ENCODE data around the gene PDLIM3.

DNA sequence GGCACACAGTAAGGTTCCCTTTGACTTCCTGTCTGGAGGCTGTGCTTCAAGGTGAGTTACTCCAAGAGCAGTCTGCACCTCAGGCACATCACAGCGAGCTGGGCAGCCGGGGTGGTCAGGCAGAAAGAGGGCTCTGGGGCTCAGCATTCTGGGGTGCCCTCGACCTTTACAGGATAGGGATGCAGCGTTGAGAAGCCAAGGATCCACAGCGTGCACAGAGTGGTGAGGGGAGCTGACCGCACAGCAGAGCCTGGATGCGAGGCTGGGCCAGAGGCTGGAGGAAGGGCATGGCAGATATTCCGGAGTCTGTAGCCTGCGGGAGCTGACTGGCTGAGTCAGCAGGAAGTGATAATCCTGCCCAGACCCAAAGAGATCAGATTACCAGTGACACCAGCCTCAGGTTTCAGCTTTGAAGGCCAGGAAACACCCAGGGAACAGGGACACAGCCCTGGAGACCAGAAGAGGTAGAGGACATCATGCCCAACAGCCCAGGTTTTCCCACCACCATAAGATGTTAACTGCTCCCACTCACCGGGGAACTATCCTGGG, 38.4 kb upstream of the PDLIM3 start:
- TF ChIP-seq, protein P1, sequence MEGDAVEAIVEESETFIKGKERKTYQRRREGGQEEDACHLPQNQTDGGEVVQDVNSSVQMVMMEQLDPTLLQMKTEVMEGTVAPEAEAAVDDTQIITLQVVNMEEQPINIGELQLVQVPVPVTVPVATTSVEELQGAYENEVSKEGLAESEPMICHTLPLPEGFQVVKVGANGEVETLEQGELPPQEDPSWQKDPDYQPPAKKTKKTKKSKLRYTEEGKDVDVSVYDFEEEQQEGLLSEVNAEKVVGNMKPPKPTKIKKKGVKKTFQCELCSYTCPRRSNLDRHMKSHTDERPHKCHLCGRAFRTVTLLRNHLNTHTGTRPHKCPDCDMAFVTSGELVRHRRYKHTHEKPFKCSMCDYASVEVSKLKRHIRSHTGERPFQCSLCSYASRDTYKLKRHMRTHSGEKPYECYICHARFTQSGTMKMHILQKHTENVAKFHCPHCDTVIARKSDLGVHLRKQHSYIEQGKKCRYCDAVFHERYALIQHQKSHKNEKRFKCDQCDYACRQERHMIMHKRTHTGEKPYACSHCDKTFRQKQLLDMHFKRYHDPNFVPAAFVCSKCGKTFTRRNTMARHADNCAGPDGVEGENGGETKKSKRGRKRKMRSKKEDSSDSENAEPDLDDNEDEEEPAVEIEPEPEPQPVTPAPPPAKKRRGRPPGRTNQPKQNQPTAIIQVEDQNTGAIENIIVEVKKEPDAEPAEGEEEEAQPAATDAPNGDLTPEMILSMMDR (conservative IDR thresholded peaks at IDR 0.05): no peak
- no peak for TF ChIP-seq EZH2 (IDR thresholded peaks at IDR 0.05; ENCODE audit: low read depth)
